GM12878 (cell line): ENCODE data around the gene PP2D1. TPM values are rescaled to one million over a fixed set of nuclear protein-coding genes. Genes with fewer than 3 reads are reported as not detected.

ENCODE experiments used
- BACH1 ChIP-seq: fragments of 450-650 bp; IDR thresholded peaks from 2 replicates; pipeline ENCODE4 v1.6.1; 2017; ENCODE audit warnings: mild to moderate bottlenecking, borderline replicate concordance
- EGR1 ChIP-seq, 2 experiments: IDR thresholded peaks; 1 replicate in 1 of 2; 2 replicates in 1 of 2; pipeline ENCODE4 v1.6.1; 2011 to 2012; ENCODE audit warnings: low read depth in 2 of 2, low read length in 2 of 2, borderline replicate concordance in 1 of 2, mild to moderate bottlenecking in 1 of 2, moderate library complexity in 1 of 2
- GABPA ChIP-seq: IDR thresholded peaks from 2 replicates; pipeline ENCODE4 v1.6.1; 2014; ENCODE audit warnings: antibody characterized with exemption, low read depth, mild to moderate bottlenecking, inconsistent platforms
- MTA3 ChIP-seq: IDR thresholded peaks from 2 replicates; pipeline ENCODE4 v1.6.1; 2012; ENCODE audit warnings: low read length, inconsistent platforms, borderline replicate concordance
- POLR2A ChIP-seq: IDR thresholded peaks from 2 replicates; pipeline ENCODE4 v1.6.1; 2011; ENCODE audit warnings: low read depth, mild to moderate bottlenecking, low read length
- RELB ChIP-seq: fragments of 450-650 bp; IDR thresholded peaks from 2 replicates; pipeline ENCODE4 v1.6.1; 2017; ENCODE audit warnings: low read depth, mild to moderate bottlenecking, moderate library complexity
- SPI1 ChIP-seq: IDR thresholded peaks from 2 replicates; pipeline ENCODE4 v1.6.1; 2011; ENCODE audit warnings: low read depth, mild to moderate bottlenecking, low read length, moderate library complexity, borderline replicate concordance; ENCODE audit not compliant: insufficient read depth
- YY1 ChIP-seq: IDR thresholded peaks from 2 replicates; pipeline ENCODE4 v1.6.1; 2011; ENCODE audit warnings: low read depth, mild to moderate bottlenecking, low read length
- ZNF24 ChIP-seq: fragments of 450-650 bp; IDR thresholded peaks from 2 replicates; pipeline ENCODE4 v1.6.1; 2017; ENCODE audit warnings: antibody characterized with exemption, mild to moderate bottlenecking
- polyA plus RNA-seq, 11 experiments: library from polyadenylated mRNA; depleted of rRNA in 4 of 11; unstranded in 6 of 11; stranded (reverse) in 5 of 11; fragments of >200 nt; fragmentation: Nextera tagmentation in 4 of 11; fragmentation: Illumina TruSeq in 1 of 11; extraction: Ambion mirVana in 4 of 11; extraction: Trizol in 1 of 11; gene quantifications; 1 replicate in 1 of 11; 2 replicates in 10 of 11; pipeline versions ENCODE4 v1.2.1 to v1.2.3, GENCODE V29; 2011 to 2016; ENCODE audit warnings: inconsistent platforms in 2 of 11, missing spikeins in 2 of 11, low read depth in 1 of 11
- total RNA-seq, 4 experiments: library from RNA; depleted of rRNA in 3 of 4; stranded (reverse); fragments of >200 nt in 3 of 4; fragmentation: Illumina TruSeq in 1 of 4; extraction: Trizol in 1 of 4; gene quantifications; 2 replicates each; pipeline versions ENCODE4 v1.2.1 to v1.2.3, GENCODE V29; 2013 to 2021
- TF ChIP-seq, protein P1 (sequence below): IDR thresholded peaks from 2 replicates; pipeline ENCODE4 v1.6.1; 2011; ENCODE audit warnings: mild to moderate bottlenecking, low read depth, low read length, moderate library complexity; ENCODE audit not compliant: insufficient replicate concordance
- TF ChIP-seq, protein P2 (sequence below), 3 experiments: IDR thresholded peaks in 2 of 3; conservative IDR thresholded peaks in 1 of 3; 2 replicates each; pipeline ENCODE4 v1.5.1; 2011; ENCODE audit warnings: low read depth in 3 of 3, low read length in 3 of 3, mild to moderate bottlenecking in 3 of 3, control low read depth in 2 of 3, moderate library complexity in 2 of 3, inconsistent platforms in 1 of 3, mixed read lengths in 1 of 3; ENCODE audit not compliant: control insufficient read depth in 2 of 3, insufficient read depth in 1 of 3; ENCODE audit errors: extremely low read depth in 1 of 3

Gene PP2D1
- total and polyA plus RNA-seq, 10 of the 15 experiments (the other 5 are each of a cell fraction or from before 2014, with no cell fraction given) = 0.04 to 0.18 (median 0.17) TPM; not detected in 7

DNA sequence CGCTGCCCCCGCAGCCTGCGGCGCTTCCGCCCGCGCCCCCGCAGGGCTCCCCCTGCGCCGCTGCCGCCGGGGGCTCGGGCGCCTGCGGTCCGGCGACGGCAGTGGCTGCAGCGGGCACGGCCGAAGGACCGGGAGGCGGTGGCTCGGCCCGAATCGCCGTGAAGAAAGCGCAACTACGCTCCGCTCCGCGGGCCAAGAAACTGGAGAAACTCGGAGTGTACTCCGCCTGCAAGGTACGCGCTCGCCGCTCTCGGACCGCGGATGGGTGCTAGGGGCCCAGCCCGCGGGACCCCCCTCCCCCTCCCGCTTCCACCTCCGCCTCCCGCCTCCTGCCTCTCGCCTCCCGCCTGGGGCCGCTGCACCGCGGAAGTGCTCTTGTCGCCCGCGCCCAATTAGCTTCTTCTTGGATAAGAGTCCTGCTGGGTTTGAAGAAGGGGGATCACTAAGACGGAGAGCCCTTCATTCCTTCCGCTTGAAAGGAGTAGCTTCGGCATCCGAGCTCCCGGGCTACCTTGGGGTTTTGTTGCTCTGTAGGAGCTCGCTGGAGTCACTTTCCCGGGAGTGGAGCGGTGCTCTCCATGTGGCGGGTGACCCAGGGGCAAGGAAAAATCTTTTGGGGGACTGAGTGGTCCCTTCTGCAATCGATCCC, 28.6 kb upstream of the PP2D1 start (continued):
- TF ChIP-seq, protein P1, sequence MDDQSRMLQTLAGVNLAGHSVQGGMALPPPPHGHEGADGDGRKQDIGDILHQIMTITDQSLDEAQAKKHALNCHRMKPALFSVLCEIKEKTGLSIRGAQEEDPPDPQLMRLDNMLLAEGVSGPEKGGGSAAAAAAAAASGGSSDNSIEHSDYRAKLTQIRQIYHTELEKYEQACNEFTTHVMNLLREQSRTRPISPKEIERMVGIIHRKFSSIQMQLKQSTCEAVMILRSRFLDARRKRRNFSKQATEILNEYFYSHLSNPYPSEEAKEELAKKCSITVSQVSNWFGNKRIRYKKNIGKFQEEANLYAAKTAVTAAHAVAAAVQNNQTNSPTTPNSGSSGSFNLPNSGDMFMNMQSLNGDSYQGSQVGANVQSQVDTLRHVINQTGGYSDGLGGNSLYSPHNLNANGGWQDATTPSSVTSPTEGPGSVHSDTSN = no peak
- TF ChIP-seq MTA3 (no peak), YY1 (no peak), POLR2A (peak; percentile 52; the same call in 1 of the 2 replicates), GABPA (no peak), RELB (peak; percentile 25; the same call in 1 of the 2 replicates), ZNF24 (0 out of 2 replicates have a peak, but pooled peaks have one; percentile 43), SPI1 (peak; percentile 7; the same call in 1 of the 2 replicates), EGR1 (IDR thresholded peaks at IDR 0.05; ENCODE audit: borderline replicate concordance in 1 of 2, low read depth in 2 of 2, low read length in 2 of 2) (peak in 1 of 2 experiments; percentile 85; a peak in 2 of 3 replicates), BACH1 (0 out of 2 replicates have a peak, but pooled peaks have one; percentile 46)
- TF ChIP-seq, protein P2, sequence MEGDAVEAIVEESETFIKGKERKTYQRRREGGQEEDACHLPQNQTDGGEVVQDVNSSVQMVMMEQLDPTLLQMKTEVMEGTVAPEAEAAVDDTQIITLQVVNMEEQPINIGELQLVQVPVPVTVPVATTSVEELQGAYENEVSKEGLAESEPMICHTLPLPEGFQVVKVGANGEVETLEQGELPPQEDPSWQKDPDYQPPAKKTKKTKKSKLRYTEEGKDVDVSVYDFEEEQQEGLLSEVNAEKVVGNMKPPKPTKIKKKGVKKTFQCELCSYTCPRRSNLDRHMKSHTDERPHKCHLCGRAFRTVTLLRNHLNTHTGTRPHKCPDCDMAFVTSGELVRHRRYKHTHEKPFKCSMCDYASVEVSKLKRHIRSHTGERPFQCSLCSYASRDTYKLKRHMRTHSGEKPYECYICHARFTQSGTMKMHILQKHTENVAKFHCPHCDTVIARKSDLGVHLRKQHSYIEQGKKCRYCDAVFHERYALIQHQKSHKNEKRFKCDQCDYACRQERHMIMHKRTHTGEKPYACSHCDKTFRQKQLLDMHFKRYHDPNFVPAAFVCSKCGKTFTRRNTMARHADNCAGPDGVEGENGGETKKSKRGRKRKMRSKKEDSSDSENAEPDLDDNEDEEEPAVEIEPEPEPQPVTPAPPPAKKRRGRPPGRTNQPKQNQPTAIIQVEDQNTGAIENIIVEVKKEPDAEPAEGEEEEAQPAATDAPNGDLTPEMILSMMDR (IDR thresholded peaks at IDR 0.05 in 2 of 3, conservative IDR thresholded peaks at IDR 0.05 in 1 of 3; ENCODE audit: control insufficient read depth in 2 of 3, extremely low read depth in 1 of 3, insufficient read depth in 1 of 3, low read depth in 3 of 3, low read length in 3 of 3) = peak in 2 of 3 experiments; percentile 28 to 34; a peak in 3 of 6 replicates
